ENCODE measurements around the gene RBM34. TPM values are rescaled to one million over a fixed set of nuclear protein-coding genes. Genes with fewer than 3 reads are reported as not detected.

RBM34 gene
- polyA plus RNA-seq, 3 donors: 20.5 to 25.7 (median 22.5) TPM

GRCh38 chr1:235157150-235157549, 3.9 kb downstream of the RBM34 start:
- H3K9me3 Mint-ChIP-seq: peaks cover 0 to 2% (median 0%) of the 10 kb centered on the region in 7 donors
- Histone ChIP-seq H2AFZ (ENCODE audit: insufficient read depth, low read depth, low read length, poor library complexity, severe bottlenecking) (no peak overlapping the region), H3K27me3 (ENCODE audit: control insufficient read depth in 2 of 2, insufficient read depth in 2 of 2, low read length in 2 of 2) (no peaks in the 10 kb centered on the region), H3K9me3 (replicated peaks in 1 of 2; ENCODE audit: control insufficient read depth in 1 of 2, insufficient read depth in 1 of 2, low read length in 2 of 2) (no peaks in the 10 kb centered on the region), H3K36me3 (replicated peaks in 1 of 2; ENCODE audit: control insufficient read depth in 1 of 2, insufficient read depth in 2 of 2, low read length in 2 of 2) (peaks cover 53 to 65% of the 10 kb centered on the region in 2 donors), H3K4me2 (replicated peaks; ENCODE audit: extremely low read depth, low read length, poor library complexity, severe bottlenecking) (no peak overlapping the region), H3K79me2 (ENCODE audit: insufficient read depth, low read length) (peaks cover 47% of the 10 kb centered on the region), H4K20me1 (ENCODE audit: insufficient read depth, low read length) (peaks cover 7% of the 10 kb centered on the region), H3K4me3 (replicated peaks in 1 of 3; ENCODE audit: low read depth in 2 of 3, low read length in 3 of 3) (no peak overlapping the region), H3K27ac (ENCODE audit: low read depth in 1 of 2, low read length in 2 of 2) (no peak overlapping the region), H3K9ac (ENCODE audit: insufficient read depth, low read length, poor library complexity, severe bottlenecking) (no peak overlapping the region), H3K4me1 (ENCODE audit: control insufficient read depth in 1 of 2, insufficient read depth in 2 of 2, low read length in 2 of 2) (peaks cover 14 to 23% of the 10 kb centered on the region in 2 donors)
- H3K4me1 Mint-ChIP-seq: peaks cover 12% of the 10 kb centered on the region
- H3K36me3 Mint-ChIP-seq: peaks cover 32 to 47% of the 10 kb centered on the region in 2 donors
- H3K4me3 Mint-ChIP-seq: no peak overlapping the region
- 100% methylated on average over 4 of the region's 4 CpGs for WGBS (ENCODE audit: insufficient coverage)
- H3K27ac Mint-ChIP-seq: no peak overlapping the region
- DNase-seq: no peak
- intact Hi-C loops (cut with micrococcal nuclease): no loop called here
- H3K27me3 Mint-ChIP-seq (ENCODE audit: low read depth in 3 of 3): no peaks in the 10 kb centered on the region
- TF ChIP-seq, protein P1, sequence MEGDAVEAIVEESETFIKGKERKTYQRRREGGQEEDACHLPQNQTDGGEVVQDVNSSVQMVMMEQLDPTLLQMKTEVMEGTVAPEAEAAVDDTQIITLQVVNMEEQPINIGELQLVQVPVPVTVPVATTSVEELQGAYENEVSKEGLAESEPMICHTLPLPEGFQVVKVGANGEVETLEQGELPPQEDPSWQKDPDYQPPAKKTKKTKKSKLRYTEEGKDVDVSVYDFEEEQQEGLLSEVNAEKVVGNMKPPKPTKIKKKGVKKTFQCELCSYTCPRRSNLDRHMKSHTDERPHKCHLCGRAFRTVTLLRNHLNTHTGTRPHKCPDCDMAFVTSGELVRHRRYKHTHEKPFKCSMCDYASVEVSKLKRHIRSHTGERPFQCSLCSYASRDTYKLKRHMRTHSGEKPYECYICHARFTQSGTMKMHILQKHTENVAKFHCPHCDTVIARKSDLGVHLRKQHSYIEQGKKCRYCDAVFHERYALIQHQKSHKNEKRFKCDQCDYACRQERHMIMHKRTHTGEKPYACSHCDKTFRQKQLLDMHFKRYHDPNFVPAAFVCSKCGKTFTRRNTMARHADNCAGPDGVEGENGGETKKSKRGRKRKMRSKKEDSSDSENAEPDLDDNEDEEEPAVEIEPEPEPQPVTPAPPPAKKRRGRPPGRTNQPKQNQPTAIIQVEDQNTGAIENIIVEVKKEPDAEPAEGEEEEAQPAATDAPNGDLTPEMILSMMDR (IDR thresholded peaks at IDR 0.05): no peak

- H3K36me3 Mint-ChIP-seq: peaks cover 32 to 50% of the 10 kb centered on the region in 2 donors
- no peaks in the 10 kb centered on the region for H3K27me3 Mint-ChIP-seq (ENCODE audit: low read depth in 3 of 3)
- Histone ChIP-seq H3K36me3 (replicated peaks in 1 of 2; ENCODE audit: control insufficient read depth in 1 of 2, insufficient read depth in 2 of 2, low read length in 2 of 2) (peaks cover 57 to 69% of the 10 kb centered on the region in 2 donors), H3K27ac (ENCODE audit: low read depth in 1 of 2, low read length in 2 of 2) (no peak overlapping the region), H3K4me3 (replicated peaks in 1 of 3; ENCODE audit: low read depth in 2 of 3, low read length in 3 of 3) (no peak overlapping the region), H3K4me2 (replicated peaks; ENCODE audit: extremely low read depth, low read length, poor library complexity, severe bottlenecking) (no peak overlapping the region), H3K4me1 (ENCODE audit: control insufficient read depth in 1 of 2, insufficient read depth in 2 of 2, low read length in 2 of 2) (peaks cover 12 to 19% of the 10 kb centered on the region in 2 donors), H3K9ac (ENCODE audit: insufficient read depth, low read length, poor library complexity, severe bottlenecking) (no peak overlapping the region), H3K9me3 (replicated peaks in 1 of 2; ENCODE audit: control insufficient read depth in 1 of 2, insufficient read depth in 1 of 2, low read length in 2 of 2) (no peaks in the 10 kb centered on the region), H2AFZ (ENCODE audit: insufficient read depth, low read depth, low read length, poor library complexity, severe bottlenecking) (no peak overlapping the region), H4K20me1 (ENCODE audit: insufficient read depth, low read length) (peaks cover 8% of the 10 kb centered on the region), H3K79me2 (ENCODE audit: insufficient read depth, low read length) (peaks cover 47% of the 10 kb centered on the region), H3K27me3 (ENCODE audit: control insufficient read depth in 2 of 2, insufficient read depth in 2 of 2, low read length in 2 of 2) (no peaks in the 10 kb centered on the region)
- H3K4me1 Mint-ChIP-seq: peaks cover 10% of the 10 kb centered on the region
- WGBS (ENCODE audit: insufficient coverage): 100% methylated on average over 2 of the region's 4 CpGs
- TF ChIP-seq, protein P1 (IDR thresholded peaks at IDR 0.05): no peak
- intact Hi-C loops (cut with micrococcal nuclease): no loop called here
- DNase-seq: no peak
- peaks cover 0 to 2% (median 0%) of the 10 kb centered on the region in 7 donors for H3K9me3 Mint-ChIP-seq
- H3K4me3 Mint-ChIP-seq: no peak overlapping the region
- H3K27ac Mint-ChIP-seq: no peak overlapping the region
Measured at GRCh38 chr1:235156740-235157139, 4.3 kb downstream of the RBM34 start.
